ENCODE results near the gene PPM1K. TPM values are rescaled to one million over a fixed set of nuclear protein-coding genes. Genes with fewer than 3 reads are reported as not detected.
A peak's percentile ranks its signal among the peaks of the same experiment; 100 is the strongest.

PPM1K gene
- total and polyA plus RNA-seq, 7 donors: 1.0 to 18.0 (median 3.5) TPM

- Histone ChIP-seq H3K4me1 (no peaks in the 10 kb centered on the region), H3K27me3 (ENCODE audit: insufficient read depth in 3 of 3, low read length in 2 of 3) (no peaks in the 10 kb centered on the region), H3K9me3 (no peaks in the 10 kb centered on the region), H3K27ac (no peak overlapping the region), H3K4me3 (no peak overlapping the region), H3K36me3 (ENCODE audit: insufficient read depth in 1 of 2, low read depth in 1 of 2) (no peaks in the 10 kb centered on the region)
- intact Hi-C loops (cut with DNase I): loop anchor here (1.0 to 5.0 kb wide), 6 partner anchors 155 to 535 kb away; no protein-coding TSS in a partner anchor
- ATAC-seq (peak in 1 of 4 donors; percentile 12), DNase-seq (no peak)
- WGBS, 3 donors: 56 to 58% (median 58%) methylated on average over 4 of the region's 4 CpGs
- no peak for TF ChIP-seq CTCF (IDR thresholded peaks at IDR 0.05)
These were observed 72.2 kb downstream of the PPM1K start for GRCh38 chr4:88212253-88212561.

GRCh38 chr4:88211473-88212252 is 72.7 kb downstream of the PPM1K start:
- Histone ChIP-seq H3K9me3 (no peaks in the 10 kb centered on the region), H3K27ac (no peak overlapping the region), H3K4me3 (no peak overlapping the region), H3K4me1 (no peaks in the 10 kb centered on the region), H3K27me3 (ENCODE audit: insufficient read depth in 3 of 3, low read length in 2 of 3) (no peaks in the 10 kb centered on the region), H3K36me3 (ENCODE audit: insufficient read depth in 1 of 2, low read depth in 1 of 2) (no peaks in the 10 kb centered on the region)
- TF ChIP-seq CTCF (IDR thresholded peaks at IDR 0.05): peak; percentile 82
- DNase-seq (no peak), ATAC-seq (peak; percentile 44 to 78 (median 54))
- 63 to 65% (median 64%) methylated on average over 18 of the region's 18 CpGs for WGBS, 3 donors
- intact Hi-C loops (cut with DNase I): loop anchor here (1.0 to 5.0 kb wide), 6 partner anchors 154 to 534 kb away; no protein-coding TSS in a partner anchor

- H3K4me3 ChIP-seq: no peak overlapping the region
- H3K27ac ChIP-seq: no peak overlapping the region
- 68 to 71% (median 71%) methylated on average over 4 of the region's 4 CpGs for WGBS, 3 donors
- no peaks in the 10 kb centered on the region for H3K27me3 ChIP-seq (ENCODE audit: insufficient read depth in 3 of 3, low read length in 2 of 3)
- H3K4me1 ChIP-seq: no peaks in the 10 kb centered on the region
- TF ChIP-seq CTCF (IDR thresholded peaks at IDR 0.05): no peak
- H3K9me3 ChIP-seq: no peaks in the 10 kb centered on the region
- no peaks in the 10 kb centered on the region for H3K36me3 ChIP-seq (ENCODE audit: insufficient read depth in 1 of 2, low read depth in 1 of 2)
- ATAC-seq: no peak
- DNase-seq: no peak
- intact Hi-C loops (cut with DNase I): no loop called here
These were observed 76.2 kb downstream of the PPM1K start for GRCh38 chr4:88208156-88208555.

Other genes with a start within 250 kb of the PPM1K start
- 1 to 10 TPM in 1 of 4 donors, under 1 TPM in 3; 0.19 to 1.8 (median 0.57) TPM for gene ABCG2, start 125.9 kb downstream of the PPM1K start, total RNA-seq
- under 1 TPM; 0.09 to 0.10 (median 0.10) TPM for gene ABCG2, start 125.9 kb downstream of the PPM1K start, polyA plus RNA-seq
- 1 to 10 TPM in 3 of 4 donors, under 1 TPM in 1; 0.86 to 2.7 (median 1.8) TPM for gene HERC6, start 94.3 kb upstream of the PPM1K start, total RNA-seq
- gene HERC6, start 94.3 kb upstream of the PPM1K start, polyA plus RNA-seq: under 1 TPM; 0.53 to 0.92 (median 0.75) TPM
- 1 to 10 TPM in 2 of 4 donors, under 1 TPM in 2; 0.42 to 2.8 (median 1.3) TPM for gene HERC5, start 172.6 kb upstream of the PPM1K start, total RNA-seq
- gene HERC5, start 172.6 kb upstream of the PPM1K start, polyA plus RNA-seq: under 1 TPM; 0.51 to 0.79 (median 0.69) TPM
- gene PYURF, start 239.2 kb upstream of the PPM1K start, total RNA-seq: 10 to 100 TPM; 51.8 to 82.8 (median 58.3) TPM
- 100 to 1,000 TPM in 1 of 3 donors, 10 to 100 TPM in 2; 56.1 to 106 (median 99.7) TPM for gene PYURF, start 239.2 kb upstream of the PPM1K start, polyA plus RNA-seq